HG03457 (cell line): ENCODE data around the gene CCNJ.
"Not testable (repeated sequence)": the region's sequence is repeated elsewhere in the genome, so short reads cannot be mapped to it uniquely, and the experiment has no call there.

Source experiments
- ATAC-seq: cut with Tn5 transposase; IDR thresholded peaks from one replicate; pipeline ENCODE4 v1.9.1; 2021; ENCODE audit warnings: moderate number of reproducible peaks; ENCODE audit not compliant: unreplicated experiment

The CCNJ gene

GRCh38 chr10:96043033-96043892 lies at the start of gene CCNJ:
Gene CCNJ (plus strand): TSS chr10:96043583. CDS start chr10:96044394, 811 bp downstream.
- ATAC-seq: peak; percentile 85

- not testable (repeated sequence) for ATAC-seq
These were observed 49.0 kb upstream of the CCNJ start for GRCh38 chr10:95994376-95994775.

GRCh38 chr10:95998255-95998784 lies 45.1 kb upstream of the CCNJ start:
- no peak for ATAC-seq

GRCh38 chr10:96013956-96014355 lies 29.4 kb upstream of the CCNJ start:
- no peak for ATAC-seq

- ATAC-seq: no peak
These were observed 28.8 kb upstream of the CCNJ start for GRCh38 chr10:96014473-96015102.

- peak; percentile 67 for ATAC-seq
These were observed 26.1 kb upstream of the CCNJ start for GRCh38 chr10:96017191-96017687.

- no peak for ATAC-seq
These were observed 22.1 kb upstream of the CCNJ start for GRCh38 chr10:96021332-96021731.

GRCh38 chr10:96022739-96023138 lies 20.6 kb upstream of the CCNJ start:
- no peak for ATAC-seq

- no peak for ATAC-seq
These were observed 20.2 kb upstream of the CCNJ start for GRCh38 chr10:96023168-96023567.

GRCh38 chr10:96025566-96025965 lies 17.8 kb upstream of the CCNJ start:
- ATAC-seq: no peak

GRCh38 chr10:96034625-96035024 lies 8.8 kb upstream of the CCNJ start:
- ATAC-seq: no peak

GRCh38 chr10:96038476-96039387 lies 4.7 kb upstream of the CCNJ start:
- ATAC-seq: no peak

GRCh38 chr10:96041146-96041545 lies 2.2 kb upstream of the CCNJ start:
- ATAC-seq: no peak

GRCh38 chr10:96043893-96044715 lies 721 bp downstream of the CCNJ start:
- peak; percentile 21 for ATAC-seq

GRCh38 chr10:96044736-96045135 lies 1.4 kb downstream of the CCNJ start:
- no peak for ATAC-seq

- no peak for ATAC-seq
These were observed 3.2 kb downstream of the CCNJ start for GRCh38 chr10:96046546-96046945.

GRCh38 chr10:96047004-96047649 lies 3.7 kb downstream of the CCNJ start:
- ATAC-seq: no peak

GRCh38 chr10:96047925-96048324 lies 4.5 kb downstream of the CCNJ start:
- not testable (repeated sequence) for ATAC-seq

- no peak for ATAC-seq
These were observed 6.0 kb downstream of the CCNJ start for GRCh38 chr10:96049340-96049739.
